Measurements from ENCODE around the gene LIPC.

Gene LIPC

DNA sequence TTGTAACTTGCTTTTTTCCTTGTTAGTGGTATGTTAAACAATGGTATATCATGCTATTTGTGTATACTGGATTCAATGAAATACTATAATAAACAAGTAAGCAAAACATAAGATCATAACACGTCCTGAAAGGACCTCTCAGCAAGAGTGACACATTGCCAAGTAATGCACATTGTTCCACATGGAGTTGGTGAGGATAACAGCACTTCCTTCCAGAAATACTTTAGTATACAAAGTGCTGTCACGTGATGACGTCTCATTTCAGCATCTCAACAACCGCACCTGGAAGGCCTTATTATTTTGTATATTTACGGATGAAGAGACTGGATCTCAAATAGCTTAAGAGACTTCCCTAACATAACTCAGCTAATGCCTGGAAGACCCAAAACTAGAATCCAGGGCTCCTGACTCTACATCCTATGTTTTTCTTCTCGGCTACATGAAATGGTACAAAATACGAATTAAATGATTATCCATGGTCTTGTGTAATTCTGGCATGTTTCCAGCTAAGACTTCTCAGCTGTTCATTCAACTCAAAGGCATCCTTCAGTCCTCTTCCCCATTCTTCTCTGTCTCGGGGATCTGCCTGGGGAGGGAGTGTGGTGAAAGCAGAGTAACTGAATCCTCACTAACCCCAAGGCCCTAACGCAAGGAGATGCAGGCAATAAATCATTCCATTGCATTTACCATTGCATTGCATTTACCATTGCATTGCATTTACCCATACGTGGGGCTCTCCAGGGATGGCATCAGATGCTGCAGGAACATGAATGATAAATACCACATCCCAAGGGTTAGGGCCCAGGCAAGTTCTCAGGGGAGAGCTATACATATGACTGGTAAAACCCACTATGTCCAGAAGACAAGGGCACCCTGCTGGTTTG, 79.2 kb downstream of the LIPC start:
- TF ChIP-seq ZNF449 (tag by site-specific recombination; IDR thresholded peaks at IDR 0.05) (no peak), INSM2 (tag by site-specific recombination; IDR thresholded peaks at IDR 0.05) (no peak), ZNF510 (tag by site-specific recombination; IDR thresholded peaks at IDR 0.05; ENCODE audit: insufficient replicate concordance) (no peak), ZBTB20 (tag by site-specific recombination; IDR thresholded peaks at IDR 0.05) (no peak), HOXA7 (CRISPR knock-in tag; IDR thresholded peaks at IDR 0.05; ENCODE audit: borderline replicate concordance) (no peak), BCL6B (tag by site-specific recombination; IDR thresholded peaks at IDR 0.05) (no peak)
- ChIA-PET CTCF (interaction anchor here (0.6 to 1.1 kb wide), 2 partner anchors 165 to 703 kb away, joined by 3 to 4 read pairs; no protein-coding TSS in a partner anchor), POLR2A (no interaction called here)
- Histone ChIP-seq H3K36me3 (ENCODE audit: control insufficient read depth in 2 of 2, insufficient read depth in 1 of 2, low read length in 2 of 2) (no peaks in the 10 kb centered on the region), H3K4me3 (ENCODE audit: low read depth, low read length) (no peak overlapping the region), H3K9me3 (ENCODE audit: control insufficient read depth, insufficient read depth, low read depth, low read length) (no peaks in the 10 kb centered on the region), H3K4me1 (ENCODE audit: control insufficient read depth, insufficient read depth, low read length) (no peaks in the 10 kb centered on the region), H3K27ac (ENCODE audit: extremely low read depth, low read depth, low read length) (no peak overlapping the region)

DNA sequence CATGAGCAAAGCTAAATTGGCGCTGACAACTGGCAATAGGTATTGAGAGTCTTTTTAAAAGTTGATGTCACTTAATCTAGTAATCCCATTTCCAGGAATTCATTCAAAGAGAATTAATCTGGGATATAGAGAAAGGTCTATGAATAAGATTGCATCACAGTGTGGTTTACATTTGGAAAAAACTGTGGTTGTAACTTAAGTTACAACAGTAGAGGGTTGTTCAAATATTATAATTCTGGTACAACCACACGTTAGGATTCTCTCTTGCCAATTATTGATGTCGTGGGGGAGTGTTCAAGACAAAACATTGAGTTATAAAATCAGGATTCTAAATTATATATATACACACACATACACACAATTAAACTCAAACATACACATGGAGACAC, 79.8 kb downstream of the LIPC start:
- TF ChIP-seq SP3 (tag by site-specific recombination; IDR thresholded peaks at IDR 0.05) (no peak), ZNF837 (tag by site-specific recombination; IDR thresholded peaks at IDR 0.05) (no peak), ZBTB20 (tag by site-specific recombination; IDR thresholded peaks at IDR 0.05) (no peak), MEIS1 (CRISPR knock-in tag; IDR thresholded peaks at IDR 0.05; ENCODE audit: borderline replicate concordance) (no peak), ZBTB26 (tag by site-specific recombination; optimal IDR thresholded peaks at IDR 0.05) (no peak), GLIS2 (tag by site-specific recombination; IDR thresholded peaks at IDR 0.05) (no peak), ZNF501 (tag by site-specific recombination; IDR thresholded peaks at IDR 0.05) (no peak), ZBTB1 (tag by site-specific recombination; IDR thresholded peaks at IDR 0.05) (no peak), ZNF513 (tag by site-specific recombination; IDR thresholded peaks at IDR 0.05) (no peak), ZNF664 (tag by site-specific recombination; IDR thresholded peaks at IDR 0.05) (no peak), ZNF626 (tag by site-specific recombination; IDR thresholded peaks at IDR 0.05) (no peak), ZFP37 (tag by site-specific recombination; IDR thresholded peaks at IDR 0.05) (no peak), YY1 (tag by site-specific recombination; IDR thresholded peaks at IDR 0.05) (no peak)
- TF ChIP-seq, protein P1, sequence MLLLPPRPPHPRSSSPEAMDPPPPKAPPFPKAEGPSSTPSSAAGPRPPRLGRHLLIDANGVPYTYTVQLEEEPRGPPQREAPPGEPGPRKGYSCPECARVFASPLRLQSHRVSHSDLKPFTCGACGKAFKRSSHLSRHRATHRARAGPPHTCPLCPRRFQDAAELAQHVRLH (tag by site-specific recombination; IDR thresholded peaks at IDR 0.05), result no peak
- ChIA-PET CTCF (interaction anchor here (0.6 kb wide), 1 partner anchor 703 kb away, joined by 4 read pairs; no protein-coding TSS in a partner anchor), POLR2A (no interaction called here)
- Histone ChIP-seq H3K27ac (ENCODE audit: extremely low read depth, low read depth, low read length) (no peak overlapping the region), H3K36me3 (ENCODE audit: control insufficient read depth in 2 of 2, insufficient read depth in 1 of 2, low read length in 2 of 2) (no peaks in the 10 kb centered on the region), H3K4me1 (ENCODE audit: control insufficient read depth, insufficient read depth, low read length) (no peaks in the 10 kb centered on the region), H3K9me3 (ENCODE audit: control insufficient read depth, insufficient read depth, low read depth, low read length) (no peaks in the 10 kb centered on the region), H3K4me3 (ENCODE audit: low read depth, low read length) (no peak overlapping the region)

All from HEK293 (cell line).